ENCODE measurements around the gene SYCP2L. TPM values are rescaled to one million over a fixed set of nuclear protein-coding genes. Genes with fewer than 3 reads are reported as not detected.

SYCP2L gene
- total and polyA plus RNA-seq, 2 of the 8 experiments (the other 6 are each of a cell fraction or from before 2014, with no cell fraction given): 1.7 to 4.2 TPM

DNA sequence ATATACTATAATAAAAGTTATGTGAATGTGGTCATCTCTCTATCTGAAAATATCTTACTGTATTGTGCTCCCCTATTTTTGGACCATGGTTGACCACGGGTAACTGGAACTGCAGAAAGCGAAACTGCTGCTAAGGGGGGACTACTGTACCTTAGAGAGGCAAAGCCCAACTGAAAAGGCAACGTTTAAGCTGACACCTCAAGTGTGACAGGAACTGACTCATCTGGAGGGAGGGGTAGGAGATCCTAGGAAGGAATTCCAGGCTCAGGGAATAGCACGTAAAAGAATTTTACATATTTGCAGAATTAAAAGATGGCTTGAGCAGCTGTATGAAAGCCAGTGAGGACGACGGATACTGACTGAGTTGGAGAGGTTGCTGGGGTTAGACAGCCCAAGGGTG, 122.5 kb downstream of the SYCP2L start:
- no peak for TF ChIP-seq POLR2A (IDR thresholded peaks at IDR 0.05; ENCODE audit: control extremely low read depth in 1 of 2, low read depth in 2 of 2, low read length in 2 of 2)
- TF ChIP-seq JUND (IDR thresholded peaks at IDR 0.05; ENCODE audit: low read length): peak; percentile 51; the same call in 1 of the 2 replicates
- FAIRE-seq: no peak
- POLR2A ChIA-PET (ENCODE audit: partially characterized antibody): no interaction called here

More for the DNA sequence above, 122.5 kb downstream of the SYCP2L start:
- Histone ChIP-seq H2BK20ac (ENCODE audit: low read length) (no peak overlapping the region), H3K23ac (ENCODE audit: insufficient read length) (no peak overlapping the region), H3K79me2 (ENCODE audit: control insufficient read depth in 1 of 2, insufficient read depth in 2 of 2, low read length in 2 of 2) (no peaks in the 10 kb centered on the region), H3K27ac (ENCODE audit: low read depth, low read length) (no peak overlapping the region), H3K9me3 (ENCODE audit: insufficient read depth in 2 of 2, low read depth in 1 of 2, low read length in 1 of 2) (no peaks in the 10 kb centered on the region), H3K4me1 (replicated peaks in 1 of 4; ENCODE audit: control insufficient read depth in 3 of 4, insufficient read depth in 4 of 4, low read length in 3 of 4) (peaks cover 0 to 11% (median under 1%) of the 10 kb centered on the region in 4 experiments; a peak in 5 of 7 replicates), H3K4ac (replicated peaks; ENCODE audit: insufficient read length, low read depth, low read length) (no peak overlapping the region), H3K4me2 (ENCODE audit: insufficient read depth in 1 of 2, low read depth in 2 of 2, low read length in 2 of 2) (no peak overlapping the region), H3K9ac (replicated peaks in 1 of 4; ENCODE audit: extremely low read depth in 1 of 4, low read depth in 3 of 4, low read length in 3 of 4) (no peak overlapping the region), H4K91ac (replicated peaks; ENCODE audit: insufficient read length, low read length) (no peak overlapping the region), H3K4me3 (ENCODE audit: extremely low read depth in 1 of 4, insufficient read depth in 2 of 4, low read depth in 3 of 4, low read length in 4 of 4) (no peak overlapping the region), H2BK120ac (replicated peaks; ENCODE audit: low read depth, low read length) (no peak overlapping the region), H2AFZ (ENCODE audit: low read length) (no peak overlapping the region), H3K14ac (ENCODE audit: insufficient read length) (no peak overlapping the region), H2BK12ac (ENCODE audit: low read depth, low read length) (no peak overlapping the region), H2AK5ac (ENCODE audit: low read depth, low read length) (no peak overlapping the region), H4K5ac (ENCODE audit: insufficient read length, low read depth, low read length) (no peak overlapping the region), H3K56ac (replicated peaks; ENCODE audit: insufficient read length, low read depth, low read length) (no peak overlapping the region), H4K20me1 (replicated peaks in 1 of 2; ENCODE audit: control insufficient read depth in 1 of 2, insufficient read depth in 2 of 2, low read length in 2 of 2) (no peaks in the 10 kb centered on the region), H3K23me2 (ENCODE audit: low read depth, low read length) (no peaks in the 10 kb centered on the region), H3K18ac (ENCODE audit: extremely low read depth, low read length) (no peak overlapping the region), H4K8ac (ENCODE audit: extremely low read depth, insufficient read depth, low read length) (no peak overlapping the region), H2BK5ac (ENCODE audit: low read depth, low read length) (no peak overlapping the region), H3K27me3 (replicated peaks in 1 of 4; ENCODE audit: control insufficient read depth in 3 of 4, extremely low read depth in 1 of 4, insufficient read depth in 3 of 4, low read length in 3 of 4) (no peaks in the 10 kb centered on the region), H2BK15ac (ENCODE audit: low read length) (no peak overlapping the region), H3K79me1 (ENCODE audit: low read depth, low read length) (no peaks in the 10 kb centered on the region), H3K36me3 (ENCODE audit: control insufficient read depth in 2 of 4, insufficient read depth in 4 of 4, low read length in 3 of 4) (no peaks in the 10 kb centered on the region)
- WGBS, 2 experiments (ENCODE audit: extremely low coverage in 1 of 2, insufficient coverage in 1 of 2, insufficient read length in 1 of 2, insufficient replicate concordance in 2 of 2, low coverage in 1 of 2, low lambda C conversion rate in 2 of 2, missing lambda C conversion rate in 1 of 2): 59% methylated on average over 6 of the region's 6 CpGs; no CpG with 5 or more reads in 1 of the 2 experiments
- no peak for DNase-seq (ENCODE audit: low read depth in 1 of 2, low spot score in 2 of 2)
- CTCF ChIA-PET (ENCODE audit: partially characterized antibody): no interaction called here
